SK-N-MC (cell line): ENCODE data around the gene COL5A2.

Source experiments
- EZH2 ChIP-seq: fragments of 200-600 bp; sonication (generic); IDR thresholded peaks from one replicate; pipeline ENCODE4 v1.6.1; 2017; ENCODE audit warnings: antibody characterized with exemption
- POLR2AphosphoS5 ChIP-seq: IDR thresholded peaks from 2 replicates; pipeline ENCODE4 v1.6.1; 2012; ENCODE audit warnings: mild to moderate bottlenecking, low read depth, low read length, borderline replicate concordance

- TF ChIP-seq EZH2 (no peak), POLR2AphosphoS5 (no peak)
Observed at GRCh38 chr2:189152483-189152882, 27.1 kb downstream of the COL5A2 start.
